Suprapubic skin (tissue), 4 donors: ENCODE data around the gene CASP9. TPM values are rescaled to one million over a fixed set of nuclear protein-coding genes. Genes with fewer than 3 reads are reported as not detected.

Experiments used
- DNase-seq, 2 donors: peaks; one replicate each; pipeline ENCODE4 v3.0.0-alpha.2; 2019; ENCODE audit warnings: low spot score in 2 of 2
- H3K27ac ChIP-seq: fragments of 200-600 bp; sonication (generic); one replicate; pipeline ENCODE4 v1.5.1; 2019
- H3K27me3 ChIP-seq: fragments of 200-600 bp; sonication (generic); one replicate; pipeline ENCODE4 v1.5.1; 2019
- H3K36me3 ChIP-seq: fragments of 200-600 bp; sonication (generic); one replicate; pipeline ENCODE4 v1.5.1; 2019
- H3K4me1 ChIP-seq: fragments of 200-600 bp; sonication (generic); one replicate; pipeline ENCODE4 v1.5.1; 2019
- H3K4me3 ChIP-seq: fragments of 200-600 bp; sonication (generic); one replicate; pipeline ENCODE4 v1.5.1; 2019; ENCODE audit warnings: mild to moderate bottlenecking
- H3K9me3 ChIP-seq: fragments of 200-600 bp; sonication (generic); one replicate; pipeline ENCODE4 v1.5.1; 2019
- EP300 ChIP-seq: sonication (generic); formaldehyde crosslinking; IDR thresholded peaks from one replicate; pipeline ENCODE4 v1.6.1; 2017; ENCODE audit warnings: antibody characterized with exemption
- POLR2A ChIP-seq, 2 donors: fragments of 450-650 bp; IDR thresholded peaks; one replicate each; pipeline ENCODE4 v1.6.1; 2017; ENCODE audit warnings: antibody characterized with exemption in 2 of 2, mild to moderate bottlenecking in 2 of 2, moderate library complexity in 2 of 2
- POLR2AphosphoS5 ChIP-seq, 3 donors: sonication (generic); formaldehyde crosslinking; IDR thresholded peaks; one replicate each; pipeline ENCODE4 v1.6.1; 2017; ENCODE audit warnings: antibody characterized with exemption in 3 of 3
- WGBS: methylation state at CpG from one replicate; pipeline ENCODE4 v1.1.5; 2018; 5-methylcytosine and 5-hydroxymethylcytosine counted together
- total RNA-seq, 4 donors: library from RNA; depleted of rRNA; stranded (reverse); fragments of >200 nt; gene quantifications; one replicate each; pipeline ENCODE4 v1.1.0, GENCODE V29; 2016
- TF ChIP-seq, protein P1 (sequence below), 2 donors: fragments of 200-600 bp in 1 of 2; fragments of 450-650 bp in 1 of 2; sonication (generic) in 1 of 2; IDR thresholded peaks; one replicate each; pipeline ENCODE4 v1.5.1; 2016 to 2019; ENCODE audit warnings: antibody characterized with exemption in 2 of 2, mild to moderate bottlenecking in 1 of 2, moderate library complexity in 1 of 2

Gene CASP9
- total RNA-seq, 4 donors from 2014 or later = 7.0 to 12.6 (median 9.7) TPM

DNA sequence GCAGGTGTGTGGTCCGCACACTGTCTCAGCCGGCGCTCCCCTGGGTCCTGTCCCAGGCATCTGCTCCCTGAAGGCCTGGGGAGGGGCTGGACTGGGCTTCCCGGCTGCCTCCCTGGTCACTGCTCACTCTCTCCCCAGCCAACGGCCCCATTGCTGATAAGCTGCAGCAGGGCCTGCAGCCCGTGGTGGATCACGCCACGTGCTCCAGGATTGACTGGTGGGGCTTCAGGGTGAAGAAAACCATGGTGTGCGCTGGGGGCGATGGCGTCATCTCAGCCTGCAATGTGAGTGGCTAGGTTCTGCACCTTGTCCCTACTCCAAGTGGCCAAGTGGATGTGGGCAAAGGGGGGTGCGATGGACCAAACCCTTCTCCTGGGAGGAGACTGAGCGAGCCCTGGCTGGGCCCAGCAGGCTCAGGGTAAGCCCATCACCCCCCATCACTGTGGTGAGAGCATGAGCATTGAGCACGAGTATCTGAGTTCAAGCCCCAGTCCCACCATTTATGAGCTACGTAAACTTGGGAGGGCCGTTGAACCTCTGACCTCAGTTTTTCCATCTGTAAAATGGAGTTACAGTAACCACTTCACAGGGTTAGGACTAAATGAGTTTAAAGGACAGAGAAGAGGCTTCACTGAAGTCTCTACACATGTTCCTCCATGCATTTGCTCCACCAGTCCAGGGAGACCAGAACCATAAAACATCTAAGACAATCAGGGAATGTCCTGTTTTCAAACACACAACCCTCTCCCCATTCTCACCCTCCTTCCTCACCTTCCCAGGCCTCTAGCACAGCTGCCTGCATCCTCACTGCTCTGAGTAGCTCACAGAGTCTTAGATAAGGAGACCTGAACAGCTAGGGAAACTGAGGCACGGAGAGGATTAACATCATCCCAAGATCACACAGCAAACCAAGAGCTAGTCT, 79.3 kb downstream of the CASP9 start:
- Histone ChIP-seq H3K9me3 (no peaks in the 10 kb centered on the region), H3K4me3 (no peak overlapping the region), H3K27me3 (peaks cover 10% of the 10 kb centered on the region), H3K4me1 (no peaks in the 10 kb centered on the region), H3K36me3 (no peaks in the 10 kb centered on the region), H3K27ac (no peak overlapping the region)
- no peak for TF ChIP-seq POLR2AphosphoS5 (IDR thresholded peaks at IDR 0.05)
- no peak for TF ChIP-seq POLR2A (IDR thresholded peaks at IDR 0.05)
- TF ChIP-seq, protein P1, sequence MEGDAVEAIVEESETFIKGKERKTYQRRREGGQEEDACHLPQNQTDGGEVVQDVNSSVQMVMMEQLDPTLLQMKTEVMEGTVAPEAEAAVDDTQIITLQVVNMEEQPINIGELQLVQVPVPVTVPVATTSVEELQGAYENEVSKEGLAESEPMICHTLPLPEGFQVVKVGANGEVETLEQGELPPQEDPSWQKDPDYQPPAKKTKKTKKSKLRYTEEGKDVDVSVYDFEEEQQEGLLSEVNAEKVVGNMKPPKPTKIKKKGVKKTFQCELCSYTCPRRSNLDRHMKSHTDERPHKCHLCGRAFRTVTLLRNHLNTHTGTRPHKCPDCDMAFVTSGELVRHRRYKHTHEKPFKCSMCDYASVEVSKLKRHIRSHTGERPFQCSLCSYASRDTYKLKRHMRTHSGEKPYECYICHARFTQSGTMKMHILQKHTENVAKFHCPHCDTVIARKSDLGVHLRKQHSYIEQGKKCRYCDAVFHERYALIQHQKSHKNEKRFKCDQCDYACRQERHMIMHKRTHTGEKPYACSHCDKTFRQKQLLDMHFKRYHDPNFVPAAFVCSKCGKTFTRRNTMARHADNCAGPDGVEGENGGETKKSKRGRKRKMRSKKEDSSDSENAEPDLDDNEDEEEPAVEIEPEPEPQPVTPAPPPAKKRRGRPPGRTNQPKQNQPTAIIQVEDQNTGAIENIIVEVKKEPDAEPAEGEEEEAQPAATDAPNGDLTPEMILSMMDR (IDR thresholded peaks at IDR 0.05) = no peak
- TF ChIP-seq EP300 = no peak
- WGBS = 81% methylated on average over 13 of the region's 17 CpGs
- no peak for DNase-seq

DNA sequence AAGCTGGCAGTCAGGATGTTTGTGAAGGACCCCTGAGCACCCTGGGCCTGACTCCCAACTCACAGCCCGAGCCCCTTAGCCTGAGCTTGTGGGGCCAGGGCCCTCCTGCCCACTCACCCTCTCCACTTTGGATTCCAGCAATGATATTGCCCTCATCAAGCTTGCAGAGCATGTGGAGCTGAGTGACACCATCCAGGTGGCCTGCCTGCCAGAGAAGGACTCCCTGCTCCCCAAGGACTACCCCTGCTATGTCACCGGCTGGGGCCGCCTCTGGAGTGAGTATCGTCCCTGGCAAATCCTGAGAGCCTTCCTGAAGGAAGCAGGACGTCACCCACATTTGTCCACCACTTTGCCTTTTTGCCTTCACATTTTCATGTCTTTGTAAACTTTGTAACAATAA, 80.7 kb downstream of the CASP9 start:
- H3K27ac ChIP-seq = no peak overlapping the region
- 96% methylated on average over 5 of the region's 5 CpGs for WGBS
- no peaks in the 10 kb centered on the region for H3K36me3 ChIP-seq
- TF ChIP-seq, protein P1 (IDR thresholded peaks at IDR 0.05) = no peak
- TF ChIP-seq POLR2A (IDR thresholded peaks at IDR 0.05) = no peak
- no peak for TF ChIP-seq POLR2AphosphoS5 (IDR thresholded peaks at IDR 0.05)
- TF ChIP-seq EP300 = no peak
- DNase-seq = no peak
- H3K9me3 ChIP-seq = no peaks in the 10 kb centered on the region
- H3K4me3 ChIP-seq = no peak overlapping the region
- peaks cover 10% of the 10 kb centered on the region for H3K27me3 ChIP-seq
- no peaks in the 10 kb centered on the region for H3K4me1 ChIP-seq

DNA sequence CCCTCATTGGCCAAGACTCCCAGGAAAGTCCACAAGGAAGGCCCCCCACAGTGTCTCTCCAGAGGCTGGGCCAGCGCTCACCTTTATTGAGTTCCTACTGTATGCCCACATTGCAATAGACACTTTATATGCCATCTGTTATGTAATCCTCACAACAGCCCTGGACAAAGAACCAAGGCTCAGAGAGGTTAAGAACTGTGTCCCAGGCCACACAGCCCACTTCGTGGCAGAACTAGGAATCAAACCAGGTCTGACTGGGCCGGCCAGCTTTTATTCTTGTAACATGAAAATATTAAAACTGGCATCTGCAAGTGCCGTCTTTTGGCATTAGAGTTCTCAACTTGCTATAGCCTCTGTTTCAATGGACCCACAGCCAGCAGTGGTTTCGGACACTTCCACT, 81.3 kb downstream of the CASP9 start:
- Histone ChIP-seq H3K4me3 (no peak overlapping the region), H3K4me1 (no peaks in the 10 kb centered on the region), H3K27ac (no peak overlapping the region), H3K36me3 (no peaks in the 10 kb centered on the region), H3K27me3 (peaks cover 9% of the 10 kb centered on the region), H3K9me3 (no peaks in the 10 kb centered on the region)
- 77% methylated on average over 5 of the region's 5 CpGs for WGBS
- DNase-seq = no peak
- TF ChIP-seq EP300 (no peak), POLR2AphosphoS5 (IDR thresholded peaks at IDR 0.05) (no peak), POLR2A (IDR thresholded peaks at IDR 0.05) (no peak)
- TF ChIP-seq, protein P1 (IDR thresholded peaks at IDR 0.05) = no peak

DNA sequence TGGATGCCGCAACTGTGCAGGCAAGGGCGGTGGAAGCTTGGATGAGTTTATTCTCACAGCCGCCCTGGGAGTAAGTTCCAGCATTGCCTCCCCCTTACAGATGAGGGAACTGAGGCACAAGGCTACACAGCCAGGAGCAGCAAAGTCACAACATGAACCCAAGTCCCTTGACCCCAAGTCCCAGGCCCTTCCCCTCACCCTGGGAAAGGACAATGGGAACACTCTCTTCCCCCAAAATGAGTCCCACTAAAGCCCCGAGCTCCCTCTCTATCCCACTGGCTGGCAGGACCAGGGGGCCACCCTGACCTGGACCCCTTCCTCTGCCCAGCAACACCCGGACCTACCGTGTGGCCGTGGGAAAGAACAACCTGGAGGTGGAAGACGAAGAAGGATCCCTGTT, 81.9 kb downstream of the CASP9 start:
- no peak for DNase-seq
- H3K9me3 ChIP-seq = no peaks in the 10 kb centered on the region
- no peak overlapping the region for H3K4me3 ChIP-seq
- no peak overlapping the region for H3K27ac ChIP-seq
- no peak for TF ChIP-seq POLR2AphosphoS5 (IDR thresholded peaks at IDR 0.05)
- TF ChIP-seq, protein P1 (IDR thresholded peaks at IDR 0.05) = no peak
- TF ChIP-seq EP300 = no peak
- TF ChIP-seq POLR2A (IDR thresholded peaks at IDR 0.05) = no peak
- WGBS = 87% methylated on average over 7 of the region's 8 CpGs
- H3K36me3 ChIP-seq = no peaks in the 10 kb centered on the region
- H3K27me3 ChIP-seq = peaks cover 3% of the 10 kb centered on the region
- no peaks in the 10 kb centered on the region for H3K4me1 ChIP-seq

Other genes starting within 250 kb of the CASP9 start
- 10 to 100 TPM; 43.5 to 54.4 (median 49.9) TPM for gene EFHD2, start 114.3 kb downstream of the CASP9 start, total RNA-seq
- gene CTRC, start 85.8 kb downstream of the CASP9 start, total RNA-seq = 1 to 10 TPM in 2 of 4 donors, not detected in 2; 1.5 to 2.3 TPM
- not detected for gene CELA2A, start 67.5 kb downstream of the CASP9 start, total RNA-seq
- gene CELA2B, start 48.1 kb downstream of the CASP9 start, total RNA-seq = not detected
- gene DNAJC16, start 2.6 kb upstream of the CASP9 start, total RNA-seq = 10 to 100 TPM; 17.2 to 24.8 (median 19.7) TPM
- under 1 TPM in 1 of 4 donors, not detected in 3; 0.72 TPM for gene AGMAT, start 60.8 kb upstream of the CASP9 start, total RNA-seq
- 10 to 100 TPM; 33.2 to 90.0 (median 39.9) TPM for gene DDI2, start 93.2 kb upstream of the CASP9 start, total RNA-seq
- 10 to 100 TPM; 51.3 to 61.6 (median 55.2) TPM for gene PLEKHM2, start 160.1 kb upstream of the CASP9 start, total RNA-seq
- gene SLC25A34, start 212.0 kb upstream of the CASP9 start, total RNA-seq = 1 to 10 TPM; 1.3 to 4.3 (median 2.4) TPM
- gene TMEM82, start 218.3 kb upstream of the CASP9 start, total RNA-seq = not detected
- 10 to 100 TPM; 24.7 to 43.0 (median 27.4) TPM for gene FBLIM1, start 234.6 kb upstream of the CASP9 start, total RNA-seq